Left kidney (tissue), 2 donors: ENCODE results near the gene KRTAP1-5. TPM values are rescaled to one million over a fixed set of nuclear protein-coding genes. Genes with fewer than 3 reads are reported as not detected.
"Not testable (repeated sequence)": the region's sequence is repeated elsewhere in the genome, so short reads cannot be mapped to it uniquely, and the experiment has no call there.

ENCODE experiments used
- DNase-seq: peaks from one replicate; pipeline ENCODE4 v3.0.0-alpha.2; 2013
- polyA plus RNA-seq: library from polyadenylated mRNA; unstranded; fragments of 120-200 nt; gene quantifications from one replicate; pipeline ENCODE4 v1.2.1, GENCODE V29; 2013; ENCODE audit not compliant: insufficient read length

The KRTAP1-5 gene
- polyA plus RNA-seq, 1 donor: not detected

- DNase-seq: no peak
Measured at GRCh38 chr17:41004397-41004796, 22.6 kb downstream of the KRTAP1-5 start.

- no peak for DNase-seq
Measured at GRCh38 chr17:41003926-41004325, 23.1 kb downstream of the KRTAP1-5 start.

- DNase-seq: no peak
Measured at GRCh38 chr17:41002814-41003213, 24.2 kb downstream of the KRTAP1-5 start.

- no peak for DNase-seq
Measured at GRCh38 chr17:41001795-41002194, 25.2 kb downstream of the KRTAP1-5 start.

DNA sequence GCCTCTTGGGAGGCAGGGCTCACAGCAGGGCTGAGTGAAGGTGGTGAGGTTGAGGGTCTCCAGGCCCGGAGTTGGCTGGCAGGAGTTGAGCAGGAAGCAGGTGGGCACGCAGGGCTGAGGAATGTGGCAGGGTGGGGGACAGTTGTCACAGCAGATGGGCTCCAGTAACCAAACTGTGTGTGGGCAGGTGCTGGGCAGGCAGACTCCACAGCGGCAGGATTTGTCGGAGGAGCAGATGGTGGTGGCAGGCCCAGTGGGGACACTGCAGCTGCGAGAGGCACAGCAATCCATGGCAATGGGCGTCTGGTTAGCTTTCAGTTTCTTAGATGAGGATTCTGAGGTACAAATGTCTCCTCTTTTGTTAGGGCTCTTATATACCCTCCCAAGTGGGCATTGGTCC lies 27.4 kb downstream of the KRTAP1-5 start, which contains the start of gene KRTAP3-2:
TSS of gene KRTAP3-2 (minus strand) at position 344 of the 400 bp plus-strand sequence. CDS start at position 291, 53 bp downstream.
- DNase-seq: not testable (repeated sequence)

DNA sequence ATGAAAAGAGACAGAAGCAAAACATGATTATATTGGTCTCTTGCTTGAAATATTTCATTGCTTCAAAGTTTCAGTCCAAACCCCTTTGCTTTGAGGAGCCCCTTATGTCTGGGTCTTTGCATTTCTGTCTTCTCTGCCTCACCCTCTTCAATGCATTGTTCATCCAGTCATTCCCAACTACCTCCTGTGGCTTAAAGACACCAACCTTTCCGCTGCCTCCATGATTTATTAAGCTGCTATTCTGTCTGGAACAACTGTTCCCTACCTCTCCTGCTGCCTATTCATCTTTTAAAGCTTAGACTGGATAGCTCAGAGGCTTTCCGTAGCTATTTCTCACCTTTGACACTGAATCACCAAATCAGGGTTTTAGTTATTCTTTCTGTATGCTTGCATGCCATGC lies 29.6 kb downstream of the KRTAP1-5 start:
- DNase-seq: no peak

GRCh38 chr17:40996829-40997228 lies 30.2 kb downstream of the KRTAP1-5 start:
- DNase-seq: no peak

DNA sequence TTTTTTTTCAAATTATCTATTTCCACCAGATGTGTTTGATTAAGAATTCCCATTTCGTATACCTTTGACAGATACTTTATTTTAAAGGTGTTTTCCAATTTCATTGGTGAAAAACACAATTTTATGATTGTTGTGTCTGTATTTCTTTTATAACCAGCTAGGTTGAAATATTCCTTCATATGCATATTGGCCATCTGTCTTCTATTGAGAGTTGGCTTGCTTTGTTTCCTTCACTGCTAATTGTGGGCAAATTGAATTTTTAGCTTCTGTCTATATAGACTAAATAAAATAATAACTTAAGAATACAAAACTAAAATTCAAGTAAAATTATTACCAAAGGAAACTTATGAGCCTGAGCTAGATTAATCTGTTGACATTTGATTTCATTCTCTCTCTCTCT lies 31.9 kb downstream of the KRTAP1-5 start:
- no peak for DNase-seq

- no peak for DNase-seq
Measured at GRCh38 chr17:40993839-40994238, 33.2 kb downstream of the KRTAP1-5 start, which contains the start of gene KRTAP3-3. TSS of gene KRTAP3-3 (minus strand) at chr17:40994164. CDS start at chr17:40994097, 67 bp downstream.

DNA sequence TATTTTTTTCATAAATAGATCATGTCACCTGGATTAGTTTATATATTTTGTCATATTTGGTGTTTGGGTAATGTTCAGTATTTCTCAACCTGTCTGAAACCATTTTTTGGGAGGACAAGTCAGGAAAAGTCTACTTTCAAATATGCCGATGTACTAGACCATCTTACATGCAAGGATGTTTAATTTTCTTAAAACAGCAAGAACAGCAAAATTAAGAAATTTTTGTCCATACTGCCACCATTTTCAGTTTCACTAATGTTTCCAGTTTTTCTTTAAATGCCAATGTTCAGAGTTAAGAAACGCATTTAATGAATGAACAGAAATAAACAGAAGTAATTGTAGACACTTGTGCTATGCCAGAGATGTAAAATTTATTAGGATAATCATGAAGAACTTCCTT lies 33.9 kb downstream of the KRTAP1-5 start:
- no peak for DNase-seq

- no peak for DNase-seq
Measured at GRCh38 chr17:40992666-40993065, 34.3 kb downstream of the KRTAP1-5 start.

GRCh38 chr17:40986920-40987319 lies 40.1 kb downstream of the KRTAP1-5 start:
- no peak for DNase-seq

- DNase-seq: no peak
Measured at GRCh38 chr17:40984226-40984625, 42.8 kb downstream of the KRTAP1-5 start, which contains the start of gene KRT40. TSS of gene KRT40 (minus strand) at chr17:40984326. CDS start at chr17:40984273, 53 bp downstream.

DNA sequence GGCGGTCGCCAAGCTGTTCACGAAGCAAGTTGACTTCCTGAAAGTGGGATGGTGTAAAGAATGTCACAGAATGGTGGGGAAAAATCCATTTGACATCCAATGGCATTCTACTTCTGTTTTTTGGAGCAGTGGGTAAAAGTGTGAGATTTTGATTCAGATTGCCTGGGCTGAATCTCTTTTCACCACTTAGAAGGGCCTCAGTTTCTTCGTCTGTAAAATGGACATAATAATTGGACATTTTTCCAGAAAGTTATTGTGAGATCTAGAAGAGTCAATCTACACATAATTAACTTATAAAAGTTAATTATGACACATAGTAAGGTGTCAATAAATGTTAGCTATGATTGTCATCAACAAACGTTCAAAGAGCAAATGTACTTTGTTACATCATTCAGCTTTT lies 45.9 kb downstream of the KRTAP1-5 start:
- no peak for DNase-seq

GRCh38 chr17:40980596-40980995 lies 46.4 kb downstream of the KRTAP1-5 start:
- DNase-seq: no peak

GRCh38 chr17:40980117-40980516 lies 46.9 kb downstream of the KRTAP1-5 start:
- DNase-seq: no peak

DNA sequence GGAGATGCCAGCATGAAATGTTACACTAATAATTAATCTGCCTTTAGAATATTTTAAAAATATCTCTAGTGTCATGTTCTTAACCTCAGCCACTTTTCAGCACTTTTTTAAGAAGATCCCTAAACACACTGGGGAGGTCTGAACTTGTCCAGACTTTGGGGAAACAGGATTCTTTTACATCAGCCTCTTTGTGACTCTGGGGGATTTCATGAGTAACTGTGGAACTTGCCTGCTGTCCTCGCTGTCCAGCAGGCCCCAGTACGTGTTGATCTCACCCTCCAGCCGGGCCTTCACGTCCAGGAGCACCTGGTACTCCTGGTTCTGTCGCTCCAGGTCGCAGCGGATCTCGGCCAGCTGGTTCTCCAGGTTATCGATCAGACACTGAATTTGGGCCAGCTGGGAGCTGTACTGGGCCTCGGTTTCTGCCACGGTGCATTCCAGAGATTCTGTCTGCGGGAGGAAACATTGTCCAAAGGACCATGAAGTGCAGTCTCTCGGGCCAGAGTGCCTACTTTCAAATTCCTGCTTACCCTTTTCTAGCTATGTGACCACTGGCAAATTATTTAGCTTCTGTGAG lies 48.3 kb downstream of the KRTAP1-5 start:
- DNase-seq: no peak

Other genes starting within 250 kb of the KRTAP1-5 start
- not detected for gene KRT27, start 244.7 kb downstream of the KRTAP1-5 start, polyA plus RNA-seq
- gene KRT28, start 227.2 kb downstream of the KRTAP1-5 start, polyA plus RNA-seq: not detected
- gene KRT10, start 204.6 kb downstream of the KRTAP1-5 start, polyA plus RNA-seq: 45.2 TPM
- 0.37 TPM for gene KRT12, start 160.0 kb downstream of the KRTAP1-5 start, polyA plus RNA-seq
- 0.33 TPM for gene KRT20, start 142.0 kb downstream of the KRTAP1-5 start, polyA plus RNA-seq
- 1.1 TPM for gene KRT23, start 89.6 kb downstream of the KRTAP1-5 start, polyA plus RNA-seq
- not detected for gene KRT39, start 60.3 kb downstream of the KRTAP1-5 start, polyA plus RNA-seq
- not detected for gene KRT40, start 42.9 kb downstream of the KRTAP1-5 start, polyA plus RNA-seq
- gene KRTAP3-3, start 33.0 kb downstream of the KRTAP1-5 start, polyA plus RNA-seq: not detected
- not detected for gene KRTAP3-2, start 27.3 kb downstream of the KRTAP1-5 start, polyA plus RNA-seq
- not detected for gene KRTAP3-1, start 18.1 kb downstream of the KRTAP1-5 start, polyA plus RNA-seq
- not detected for gene KRTAP1-4, start 3.0 kb upstream of the KRTAP1-5 start, polyA plus RNA-seq
- not detected for gene KRTAP1-3, start 7.7 kb upstream of the KRTAP1-5 start, polyA plus RNA-seq
- gene KRTAP1-1, start 14.2 kb upstream of the KRTAP1-5 start, polyA plus RNA-seq: not detected
- not detected for gene KRTAP2-1, start 20.1 kb upstream of the KRTAP1-5 start, polyA plus RNA-seq
- not detected for gene KRTAP2-2, start 28.0 kb upstream of the KRTAP1-5 start, polyA plus RNA-seq
- not detected for gene KRTAP2-3, start 32.9 kb upstream of the KRTAP1-5 start, polyA plus RNA-seq
- gene KRTAP2-4, start 38.7 kb upstream of the KRTAP1-5 start, polyA plus RNA-seq: not detected
- gene KRTAP4-7, start 56.9 kb upstream of the KRTAP1-5 start, polyA plus RNA-seq: not detected
- gene KRTAP4-8, start 70.9 kb upstream of the KRTAP1-5 start, polyA plus RNA-seq: not detected
- not detected for gene KRTAP4-16, start 75.0 kb upstream of the KRTAP1-5 start, polyA plus RNA-seq
- gene KRTAP4-9, start 78.2 kb upstream of the KRTAP1-5 start, polyA plus RNA-seq: not detected
- gene KRTAP4-11, start 91.2 kb upstream of the KRTAP1-5 start, polyA plus RNA-seq: not detected
- gene KRTAP4-12, start 97.0 kb upstream of the KRTAP1-5 start, polyA plus RNA-seq: not detected
- not detected for gene KRTAP4-6, start 113.3 kb upstream of the KRTAP1-5 start, polyA plus RNA-seq
- not detected for gene KRTAP4-5, start 122.6 kb upstream of the KRTAP1-5 start, polyA plus RNA-seq
- gene KRTAP4-4, start 133.5 kb upstream of the KRTAP1-5 start, polyA plus RNA-seq: not detected
- not detected for gene KRTAP4-3, start 141.0 kb upstream of the KRTAP1-5 start, polyA plus RNA-seq
- not detected for gene KRTAP4-2, start 151.0 kb upstream of the KRTAP1-5 start, polyA plus RNA-seq
- not detected for gene KRTAP4-1, start 157.7 kb upstream of the KRTAP1-5 start, polyA plus RNA-seq
- not detected for gene KRTAP9-1, start 162.7 kb upstream of the KRTAP1-5 start, polyA plus RNA-seq
- not detected for gene KRTAP9-2, start 199.4 kb upstream of the KRTAP1-5 start, polyA plus RNA-seq
- not detected for gene KRTAP9-3, start 205.2 kb upstream of the KRTAP1-5 start, polyA plus RNA-seq
- not detected for gene KRTAP9-8, start 210.8 kb upstream of the KRTAP1-5 start, polyA plus RNA-seq
- not detected for gene KRTAP9-4, start 222.5 kb upstream of the KRTAP1-5 start, polyA plus RNA-seq
- not detected for gene KRTAP9-9, start 228.2 kb upstream of the KRTAP1-5 start, polyA plus RNA-seq
- gene KRTAP9-6, start 238.2 kb upstream of the KRTAP1-5 start, polyA plus RNA-seq: 0.42 TPM
- not detected for gene KRTAP9-7, start 248.5 kb upstream of the KRTAP1-5 start, polyA plus RNA-seq